IMR-90 (cell line): ENCODE results near the gene FBXW5. TPM values are rescaled to one million over a fixed set of nuclear protein-coding genes. Genes with fewer than 3 reads are reported as not detected.

Experiments
- ATAC-seq: fragments of 200-7000 bp; cut with Tn5 transposase; 2 replicates; pipeline ENCODE4 v1.9.1; 2020; ENCODE audit warnings: low read depth, mild to moderate bottlenecking, moderate library complexity
- BruUV-seq: library from RNA; stranded (reverse); fragments of 400-500 nt; replicated peaks from 2 replicates; lab custom pipeline; 2021; lab: Mats Ljungman, UMichigan
- CTCF ChIA-PET: fragments of 300-600 bp; formaldehyde crosslinking; extraction: SDS; loops from one replicate; lab custom pipeline; 2021; ENCODE audit warnings: antibody characterized with exemption; lab: Yijun Ruan, JAX
- POLR2A ChIA-PET: fragments of 300-600 bp; sonication (Branson Sonifier 250); formaldehyde crosslinking; loops from one replicate; lab custom pipeline; 2022; ENCODE audit warnings: antibody characterized with exemption; ENCODE audit not compliant: unreplicated experiment; lab: Charles Lee
- DNase-seq: peaks from one replicate; pipeline ENCODE4 v3.0.0; 2013
- H2AFZ ChIP-seq: replicated peaks from 2 replicates; pipeline ENCODE3; 2013; ENCODE audit warnings: low read length, mild to moderate bottlenecking; ENCODE audit not compliant: poor library complexity
- H2AK5ac ChIP-seq: 2 replicates; pipeline ENCODE4 v1.6.1; 2013; ENCODE audit warnings: low read depth, low read length, inconsistent platforms
- H2AK9ac ChIP-seq: replicated peaks from 2 replicates; pipeline ENCODE3; 2013; ENCODE audit warnings: mild to moderate bottlenecking, low read depth, low read length, moderate library complexity; ENCODE audit not compliant: poor library complexity
- H2BK120ac ChIP-seq: 2 replicates; pipeline ENCODE4 v1.6.1; 2013; ENCODE audit warnings: low read depth, low read length, inconsistent platforms
- H2BK15ac ChIP-seq: 3 replicates; pipeline ENCODE4 v1.6.1; 2013; ENCODE audit warnings: low read depth, low read length, inconsistent platforms
- H2BK20ac ChIP-seq: 2 replicates; pipeline ENCODE4 v1.6.1; 2013; ENCODE audit warnings: low read depth, mild to moderate bottlenecking, inconsistent platforms, low read length, moderate library complexity
- H2BK5ac ChIP-seq: 2 replicates; pipeline ENCODE4 v1.6.1; 2013; ENCODE audit warnings: mild to moderate bottlenecking, low read depth, low read length, inconsistent platforms; ENCODE audit not compliant: poor library complexity, severe bottlenecking
- H3K14ac ChIP-seq: replicated peaks from 2 replicates; pipeline ENCODE4 v1.6.1; 2013; ENCODE audit warnings: low read depth, low read length, inconsistent platforms
- H3K18ac ChIP-seq: 2 replicates; pipeline ENCODE4 v1.6.1; 2013; ENCODE audit warnings: low read depth, low read length, control low read depth
- H3K23ac ChIP-seq: 2 replicates; pipeline ENCODE4 v1.6.1; 2013; ENCODE audit warnings: low read depth, low read length, inconsistent platforms
- H3K27ac ChIP-seq: 2 replicates; pipeline ENCODE4 v1.5.1; 2013; ENCODE audit warnings: mild to moderate bottlenecking, control low read depth, low read length; ENCODE audit not compliant: insufficient read depth
- H3K27me3 ChIP-seq: 2 replicates; pipeline ENCODE4 v1.6.1; 2013; ENCODE audit warnings: low read length; ENCODE audit not compliant: control insufficient read depth, insufficient read depth
- H3K36me3 ChIP-seq: 2 replicates; pipeline ENCODE4 v1.6.1; 2013; ENCODE audit warnings: low read length, mixed read lengths; ENCODE audit not compliant: control insufficient read depth, insufficient read depth
- H3K4ac ChIP-seq: 2 replicates; pipeline ENCODE4 v1.6.1; 2013; ENCODE audit warnings: low read depth, low read length, inconsistent platforms
- H3K4me1 ChIP-seq: 2 replicates; pipeline ENCODE4 v1.6.1; 2013; ENCODE audit warnings: low read length, mixed read lengths; ENCODE audit not compliant: control insufficient read depth, insufficient read depth
- H3K4me2 ChIP-seq: 2 replicates; pipeline ENCODE4 v1.6.1; 2013; ENCODE audit warnings: low read depth, mild to moderate bottlenecking, control low read depth, low read length, moderate library complexity
- H3K4me3 ChIP-seq: 2 replicates; pipeline ENCODE4 v1.5.1; 2013; ENCODE audit warnings: low read depth, mild to moderate bottlenecking, control low read depth, low read length, moderate library complexity; ENCODE audit not compliant: insufficient read depth
- H3K56ac ChIP-seq: 2 replicates; pipeline ENCODE4 v1.6.1; 2013; ENCODE audit warnings: low read length, inconsistent platforms; ENCODE audit not compliant: insufficient read depth; ENCODE audit errors: extremely low read depth
- H3K79me1 ChIP-seq, 2 experiments: 2 replicates each; pipeline ENCODE4 v1.6.1; 2013; ENCODE audit warnings: low read length in 2 of 2, inconsistent platforms in 1 of 2, low read depth in 1 of 2
- H3K9ac ChIP-seq: 2 replicates; pipeline ENCODE4 v1.6.1; 2013; ENCODE audit warnings: low read depth, low read length, control low read depth
- H3K9me1 ChIP-seq: 2 replicates; pipeline ENCODE4 v1.6.1; 2013; ENCODE audit warnings: low read length, inconsistent platforms; ENCODE audit not compliant: insufficient read depth
- H3K9me3 ChIP-seq: 2 replicates; pipeline ENCODE4 v1.6.1; 2013; ENCODE audit warnings: low read length; ENCODE audit not compliant: control insufficient read depth, insufficient read depth
- H4K20me1 ChIP-seq: 2 replicates; pipeline ENCODE4 v1.6.1; 2013; ENCODE audit warnings: low read length, inconsistent platforms; ENCODE audit not compliant: insufficient read depth
- H4K5ac ChIP-seq: 2 replicates; pipeline ENCODE4 v1.6.1; 2013; ENCODE audit warnings: mild to moderate bottlenecking, low read depth, low read length, control low read depth
- H4K8ac ChIP-seq, 2 experiments: 2 replicates each; pipeline ENCODE4 v1.6.1; 2013; ENCODE audit warnings: low read depth in 2 of 2, low read length in 2 of 2, control low read depth in 1 of 2, inconsistent platforms in 1 of 2
- H4K91ac ChIP-seq: 2 replicates; pipeline ENCODE4 v1.6.1; 2013; ENCODE audit warnings: low read depth, low read length, inconsistent platforms; ENCODE audit not compliant: insufficient read depth
- CEBPB ChIP-seq: IDR thresholded peaks from 2 replicates; pipeline ENCODE4 v1.6.1; 2012; ENCODE audit warnings: low read depth, low read length, improper control_type of control experiment
- CHD1 ChIP-seq: IDR thresholded peaks from 2 replicates; pipeline ENCODE4 v1.6.1; 2012; ENCODE audit warnings: low read depth, low read length, improper control_type of control experiment
- CTCF ChIP-seq: conservative IDR thresholded peaks from 2 replicates; pipeline ENCODE4 v1.5.1; 2012; ENCODE audit warnings: mild to moderate bottlenecking, low read depth, low read length, improper control_type of control experiment
- ELK1 ChIP-seq: fragments of 150-350 bp; IDR thresholded peaks from 2 replicates; pipeline ENCODE4 v1.6.1; 2016; ENCODE audit warnings: low read depth, mild to moderate bottlenecking, low read length, moderate library complexity, borderline replicate concordance
- FOS ChIP-seq: fragments of 150-350 bp; IDR thresholded peaks from 2 replicates; pipeline ENCODE4 v1.6.1; 2016; ENCODE audit warnings: low read depth, low read length
- MXI1 ChIP-seq: IDR thresholded peaks from 2 replicates; pipeline ENCODE4 v1.6.1; 2012; ENCODE audit warnings: low read depth, mild to moderate bottlenecking, low read length, moderate library complexity, borderline replicate concordance
- NFE2L2 ChIP-seq: fragments of 150-350 bp; IDR thresholded peaks from 2 replicates; pipeline ENCODE4 v1.6.1; 2016; ENCODE audit warnings: low read depth, mild to moderate bottlenecking, low read length
- POLR2A ChIP-seq: IDR thresholded peaks from 2 replicates; pipeline ENCODE4 v1.6.1; 2012; ENCODE audit warnings: mild to moderate bottlenecking, low read depth, low read length
- RCOR1 ChIP-seq: IDR thresholded peaks from 2 replicates; pipeline ENCODE4 v1.6.1; 2012; ENCODE audit warnings: mild to moderate bottlenecking, low read length, improper control_type of control experiment; ENCODE audit not compliant: insufficient replicate concordance
- RFX5 ChIP-seq: IDR thresholded peaks from 2 replicates; pipeline ENCODE4 v1.8.0; 2012; ENCODE audit warnings: low read depth, mild to moderate bottlenecking, low read length, moderate library complexity
- SMC3 ChIP-seq: fragments of 150-350 bp; IDR thresholded peaks from 2 replicates; pipeline ENCODE4 v1.6.1; 2016; ENCODE audit warnings: low read depth, mild to moderate bottlenecking, antibody characterized with exemption, low read length, moderate library complexity
- USF2 ChIP-seq: fragments of 150-350 bp; IDR thresholded peaks from 2 replicates; pipeline ENCODE4 v1.6.1; 2017; ENCODE audit warnings: mild to moderate bottlenecking, antibody characterized with exemption, low read length, low read depth
- WGBS, 2 experiments: methylation state at CpG; one replicate each; pipeline versions ENCODE4 v1.1.5 to v1.1.7; 2013; ENCODE audit warnings: missing lambda C conversion rate in 2 of 2; ENCODE audit not compliant: insufficient read length in 1 of 2; ENCODE audit errors: extremely low coverage in 2 of 2; 5-methylcytosine and 5-hydroxymethylcytosine counted together
- dilution Hi-C: fragments of 300-500 bp; cut with HindIII; formaldehyde crosslinking; loops from one replicate; pipeline ENCODE4 v1.14.3; 2018; ENCODE audit warnings: low sequenced_read_pairs; ENCODE audit not compliant: unreplicated experiment
- in situ Hi-C: fragments of 300-500 bp; cut with MboI; formaldehyde crosslinking; loops from 3 replicates; pipeline ENCODE4 v1.14.3; 2019; ENCODE audit warnings: low sequenced_read_pairs, inconsistent platforms, mixed read lengths
- intact Hi-C: fragments of 100-400 bp; cut with micrococcal nuclease; formaldehyde crosslinking; loops from 2 replicates; pipeline ENCODE4 v1.10.0; 2022
- polyA plus RNA-seq, 3 experiments: library from polyadenylated mRNA; depleted of rRNA; stranded (reverse); fragments of >200 nt; gene quantifications; 2 replicates each; pipeline ENCODE4 v1.2.3, GENCODE V29; 2012; ENCODE audit warnings: low replicate concordance in 1 of 3
- total RNA-seq: library from RNA; depleted of rRNA; stranded (reverse); fragments of >200 nt; gene quantifications from 2 replicates; pipeline ENCODE4 v1.2.3, GENCODE V29; 2012

The FBXW5 gene
- total and polyA plus RNA-seq, 2 of the 4 experiments (the other 2 are of a cell fraction) = 65.1 to 80.2 TPM

GRCh38 chr9:136899196-136899595 is 45.3 kb downstream of the FBXW5 start:
- Histone ChIP-seq H3K36me3 (peaks cover 16% of the 10 kb centered on the region), H4K91ac (no peak overlapping the region), H3K23ac (no peak overlapping the region), H2BK15ac (no peak overlapping the region), H2AK9ac (no peak overlapping the region), H3K4ac (no peak overlapping the region), H3K9ac (no peak overlapping the region), H2BK120ac (no peak overlapping the region), H3K9me1 (peaks cover 14% of the 10 kb centered on the region; the same call in 1 of the 2 replicates), H3K79me1 (peaks cover 22 to 71% of the 10 kb centered on the region in 2 experiments), H4K5ac (no peak overlapping the region), H3K27ac (no peak overlapping the region), H3K56ac (no peak overlapping the region), H4K8ac (no peak overlapping the region), H2AFZ (no peak overlapping the region), H2BK5ac (no peak overlapping the region), H3K14ac (no peak overlapping the region), H3K18ac (no peak overlapping the region), H3K27me3 (no peaks in the 10 kb centered on the region), H3K9me3 (no peaks in the 10 kb centered on the region), H4K20me1 (peaks cover 4% of the 10 kb centered on the region), H3K4me2 (no peak overlapping the region), H3K4me3 (no peak overlapping the region), H3K4me1 (peaks cover 15% of the 10 kb centered on the region), H2AK5ac (no peak overlapping the region), H2BK20ac (no peak overlapping the region)
- 85% methylated on average over 9 of the region's 9 CpGs; no CpG with 5 or more reads in 1 of the 2 experiments for WGBS, 2 experiments
- no peak for ATAC-seq
- in situ Hi-C loops (no loop called here), dilution Hi-C loops (no loop called here), intact Hi-C loops (no loop called here)
- BruUV-seq = no TSS peak
- CTCF ChIA-PET = interaction anchor here (0.6 kb wide), 1 partner anchor 424 kb away, joined by 3 read pairs; no protein-coding TSS in a partner anchor
- POLR2A ChIA-PET = no interaction called here
- DNase-seq = no peak
- TF ChIP-seq MXI1 (no peak), SMC3 (no peak), CTCF (no peak), FOS (no peak), CEBPB (no peak), ELK1 (no peak), POLR2A (no peak), RFX5 (no peak), CHD1 (no peak), NFE2L2 (no peak), USF2 (no peak), RCOR1 (no peak)
